T-helper 9 cell (primary cell): Measurements from ENCODE around the gene AHRR.
"Not testable (repeated sequence)": the region's sequence is repeated elsewhere in the genome, so short reads cannot be mapped to it uniquely, and the experiment has no call there.

Experiments used
- DNase-seq: peaks from one replicate; pipeline ENCODE4 v3.0.0-alpha.2; 2020

Gene AHRR

DNA sequence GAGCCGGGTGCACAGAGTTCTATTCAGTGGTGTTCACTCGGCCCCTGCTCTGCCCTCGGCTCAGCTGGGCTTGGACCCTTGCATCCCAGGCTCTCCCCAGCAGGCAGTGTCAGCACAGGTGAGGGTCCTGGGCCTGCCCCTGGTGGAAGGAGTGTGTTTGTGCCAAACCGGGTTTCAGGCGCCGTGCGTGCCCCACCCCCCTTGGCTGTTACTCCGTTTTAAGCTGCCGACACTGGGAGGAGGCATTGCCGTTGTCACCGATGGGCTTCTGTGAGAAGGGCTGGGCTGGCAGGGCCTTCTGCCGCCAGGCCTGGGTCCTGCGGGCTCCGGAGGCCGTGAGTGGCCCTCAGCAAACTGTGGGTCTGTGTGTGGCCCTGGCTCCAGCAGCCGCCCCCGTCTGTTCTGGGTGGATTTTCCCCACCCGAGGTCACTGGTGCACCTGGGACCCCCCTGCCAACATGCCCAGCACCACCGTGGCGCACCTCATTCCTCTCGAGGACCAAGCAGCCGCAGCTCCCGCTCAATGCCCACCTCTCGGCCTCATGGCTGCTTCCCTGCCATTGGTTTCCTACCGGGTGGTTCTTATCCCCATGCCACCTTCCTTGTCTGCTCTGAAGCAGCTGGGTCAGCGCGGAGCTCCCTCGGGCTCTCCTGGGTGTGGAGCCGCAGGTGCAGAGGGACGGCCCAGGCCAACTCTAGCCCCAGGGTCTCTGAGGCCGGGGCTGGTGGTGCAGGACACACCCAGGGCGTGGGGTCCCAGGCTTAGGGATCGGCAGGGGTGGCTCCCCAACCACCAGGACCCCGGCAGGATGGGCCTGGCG is 77.2 kb downstream of the AHRR start:
- no peak for DNase-seq

- DNase-seq: no peak
Observed at GRCh38 chr5:399296-400281, 78.1 kb downstream of the AHRR start.

GRCh38 chr5:400282-401145 is 79.0 kb downstream of the AHRR start:
- no peak for DNase-seq

DNA sequence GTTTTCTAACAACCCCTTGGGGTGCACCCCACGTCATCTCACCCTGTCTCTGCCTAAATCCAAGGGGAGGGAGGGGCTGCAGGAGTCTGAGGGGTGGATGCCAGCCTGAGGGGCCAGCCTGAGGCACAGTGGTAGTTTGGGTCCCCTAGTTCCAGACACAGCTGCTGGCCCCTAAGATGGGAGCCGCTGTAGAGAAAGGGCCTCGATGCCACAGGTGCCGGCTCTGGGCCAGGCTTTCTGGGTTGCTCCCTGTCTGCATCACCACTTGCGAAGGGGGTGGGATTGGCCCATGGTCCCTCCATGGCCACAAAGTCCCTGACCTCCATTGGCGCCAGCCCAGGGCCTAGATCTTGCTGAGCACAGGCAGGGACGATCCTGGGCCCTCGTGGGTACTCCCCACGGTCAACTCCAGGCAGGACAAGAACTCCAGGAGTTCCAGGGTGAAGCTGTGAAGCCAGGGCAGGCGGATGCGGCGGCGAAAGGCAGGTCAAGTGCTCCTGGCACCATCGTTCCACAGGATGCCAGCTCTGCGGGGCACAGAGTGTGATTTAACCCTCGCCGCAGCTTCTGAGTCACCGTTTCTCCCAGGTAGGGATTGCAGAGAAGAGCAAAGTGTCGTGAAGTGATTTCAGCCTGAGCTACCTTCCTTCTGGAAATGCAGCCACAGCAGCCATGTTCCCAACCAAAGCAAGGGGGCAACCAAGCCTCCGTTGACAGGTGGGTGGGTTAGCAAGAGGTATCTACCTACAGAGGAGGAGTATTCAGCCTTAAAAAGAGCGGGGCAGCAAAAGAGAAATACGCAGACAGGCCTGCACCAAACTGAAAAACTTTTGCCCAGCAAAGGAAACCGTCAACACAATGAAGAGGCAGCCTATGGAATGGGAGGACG is 79.9 kb downstream of the AHRR start:
- no peak for DNase-seq

DNA sequence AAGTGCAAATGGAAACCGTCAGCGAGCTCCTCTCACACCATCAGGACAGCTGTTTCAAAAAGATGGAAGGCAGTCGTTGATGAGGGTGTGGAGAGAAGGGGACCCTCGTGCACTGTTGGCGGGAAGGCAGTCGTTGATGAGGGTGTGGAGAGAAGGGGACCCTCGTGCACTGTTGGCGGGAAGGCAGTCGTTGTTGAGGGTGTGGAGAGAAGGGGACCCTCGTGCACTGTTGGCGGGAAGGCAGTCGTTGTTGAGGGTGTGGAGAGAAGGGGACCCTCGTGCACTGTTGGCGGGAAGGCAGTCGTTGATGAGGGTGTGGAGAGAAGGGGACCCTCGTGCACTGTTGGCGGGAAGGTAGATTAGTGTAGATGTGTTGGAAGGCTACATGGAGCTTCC is 80.7 kb downstream of the AHRR start:
- not testable (repeated sequence) for DNase-seq

GRCh38 chr5:402615-403359 is 81.3 kb downstream of the AHRR start:
- no peak for DNase-seq

GRCh38 chr5:403995-404394 is 82.5 kb downstream of the AHRR start:
- no peak for DNase-seq

GRCh38 chr5:404666-405241 is 83.2 kb downstream of the AHRR start:
- DNase-seq: no peak

- no peak for DNase-seq
Observed at GRCh38 chr5:405421-405820, 83.9 kb downstream of the AHRR start.

DNA sequence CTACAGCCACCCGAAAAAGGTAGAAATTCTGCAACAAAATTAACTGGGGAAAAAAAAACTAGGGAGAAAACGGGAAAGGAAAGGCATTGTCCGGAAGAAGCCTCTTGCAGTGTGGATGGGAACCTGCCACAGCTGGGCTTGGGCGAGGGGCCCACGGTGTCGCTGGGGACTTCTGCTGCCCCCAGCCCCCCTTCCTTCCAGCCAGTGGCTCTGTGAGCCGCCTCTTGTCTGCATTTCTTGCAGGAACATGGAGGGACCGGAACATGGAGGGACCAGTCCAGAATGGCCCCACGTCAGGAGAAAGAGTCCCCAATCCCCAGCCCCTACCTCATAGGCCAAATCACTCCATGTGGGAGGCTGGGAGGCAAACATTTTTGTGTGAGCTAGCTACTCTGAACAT is 84.5 kb downstream of the AHRR start:
- DNase-seq: no peak

- no peak for DNase-seq
Observed at GRCh38 chr5:407051-407450, 85.5 kb downstream of the AHRR start.

- DNase-seq: no peak
Observed at GRCh38 chr5:407801-408268, 86.3 kb downstream of the AHRR start.

DNA sequence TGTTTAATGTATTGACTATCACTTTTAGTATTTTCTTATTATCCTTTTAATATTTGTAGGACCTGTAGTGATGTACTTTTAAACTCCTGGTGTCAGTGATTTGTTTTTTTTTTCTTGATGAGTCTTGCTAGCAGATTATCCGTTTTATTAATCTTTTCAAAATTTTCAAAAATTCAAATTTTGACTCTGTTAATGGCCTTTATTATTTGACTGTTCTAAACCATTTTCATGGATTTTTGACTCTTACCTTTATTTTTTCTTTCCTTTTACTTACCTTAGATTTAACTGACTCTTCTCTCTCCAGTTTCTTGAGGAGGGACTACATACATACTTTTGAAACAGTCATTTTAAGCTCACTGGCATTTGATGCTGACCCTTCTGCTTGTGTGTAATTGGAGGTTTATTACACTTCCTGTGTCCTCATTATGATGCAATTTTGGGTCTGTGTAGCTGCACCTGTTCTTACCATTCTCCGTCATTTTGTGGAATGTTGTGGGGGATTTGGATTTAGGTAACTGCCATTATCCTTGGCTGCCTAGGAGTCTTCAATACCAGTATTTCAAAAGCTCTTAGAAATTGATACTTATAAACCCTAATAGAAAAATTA is 89.5 kb downstream of the AHRR start:
- no peak for DNase-seq

- DNase-seq: no peak
Observed at GRCh38 chr5:411728-412127, 90.2 kb downstream of the AHRR start.

DNA sequence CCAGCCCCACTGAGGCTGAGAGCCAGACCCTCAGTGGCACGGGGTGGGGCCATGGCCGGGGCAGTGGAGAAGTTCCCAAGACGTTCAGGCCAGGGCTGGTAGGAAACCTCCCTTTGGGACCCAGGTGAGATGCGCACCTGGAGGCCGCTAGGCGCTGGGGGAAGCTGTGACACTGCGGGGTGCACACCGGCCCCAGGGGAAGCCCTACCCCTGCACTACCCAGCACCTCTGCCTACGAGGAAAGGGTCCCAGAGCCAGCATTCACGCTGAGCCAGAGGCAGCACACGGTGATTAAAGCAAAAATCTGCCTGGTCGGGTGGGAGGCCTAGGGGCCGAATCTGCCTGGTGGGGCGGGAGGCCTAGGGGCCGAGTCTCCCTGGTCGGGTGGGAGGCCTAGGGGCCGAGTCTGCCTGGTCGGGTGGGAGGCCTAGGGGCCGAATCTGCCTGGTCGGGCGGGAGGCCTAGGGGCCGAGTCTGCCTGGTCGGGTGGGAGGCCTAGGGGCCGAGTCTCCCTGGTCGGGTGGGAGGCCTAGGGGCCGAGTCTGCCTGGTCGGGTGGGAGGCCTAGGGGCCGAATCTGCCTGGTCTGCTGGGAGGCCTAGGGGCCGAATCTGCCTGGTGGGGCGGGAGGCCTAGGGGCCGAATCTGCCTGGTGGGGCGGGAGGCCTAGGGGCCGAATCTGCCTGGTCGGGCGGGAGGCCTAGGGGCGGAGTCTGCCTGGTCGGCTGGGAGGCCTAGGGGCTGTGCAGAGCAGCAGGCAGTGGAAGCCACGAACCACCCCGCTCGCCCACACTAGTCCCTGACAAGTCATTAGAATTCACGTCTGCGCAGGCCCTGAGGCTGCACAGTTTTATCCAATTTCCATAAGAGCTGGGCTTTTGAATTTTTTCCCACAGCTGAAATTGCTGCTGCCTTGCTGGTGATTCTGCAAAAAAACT is 93.7 kb downstream of the AHRR start:
- DNase-seq: not testable (repeated sequence)

- no peak for DNase-seq
Observed at GRCh38 chr5:415928-416635, 94.6 kb downstream of the AHRR start.

DNA sequence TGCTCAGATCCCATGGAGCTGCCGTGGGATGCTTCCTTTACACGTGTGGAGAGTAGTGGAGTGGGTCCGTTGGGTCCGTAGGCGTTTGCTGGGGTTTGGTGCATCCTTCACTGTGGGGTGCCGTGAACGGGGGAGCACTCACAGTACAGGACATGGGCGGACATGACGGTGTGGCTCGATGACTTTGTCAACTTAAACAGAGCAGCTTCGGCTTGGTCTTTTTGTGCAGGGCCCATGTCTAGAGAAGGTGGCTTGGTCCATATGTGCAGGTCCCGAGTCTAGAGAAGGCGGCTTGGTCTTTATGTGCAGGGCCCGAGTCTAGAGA is 95.1 kb downstream of the AHRR start:
- DNase-seq: no peak
